Measurements from ENCODE around the gene PPFIBP1. TPM values are rescaled to one million over a fixed set of nuclear protein-coding genes. Genes with fewer than 3 reads are reported as not detected.

PPFIBP1 gene
- 85.3 and 89.0 TPM in 2 replicates for polyA plus RNA-seq (2011; rRNA removed)
- 13.6 and 14.2 TPM in 2 replicates for polyA plus RNA-seq (2012; cell fraction: cytosol; rRNA removed)
- 13.3 and 25.1 TPM in 2 replicates for polyA plus RNA-seq (2012; cell fraction: nucleus; rRNA removed)
- 24.8 to 31.4 TPM (median 29.8 TPM) in 3 replicates for polyA plus RNA-seq (2017; fragmentation: RNase III; extraction: RNeasy Plus Mini Kit Qiagen cat#74134 plus additional on column Dnase treatment)
- polyA minus RNA-seq (2011; rRNA and poly(A)+ RNA removed): 87.7 and 105 TPM in 2 replicates

- Histone ChIP-seq H3K27ac (peak within 1 kb of the TSS; percentile 86 to 94), H3K4me1 (peaks cover 21% of the 10 kb centered on the region), H3K4me3 (peak within 1 kb of the TSS; percentile 63), H3K4me2 (peak within 1 kb of the TSS; percentile 86), H3K9me3 (no peaks in the 10 kb centered on the region)
- peak; percentile 97 to 98 for DNase-seq (ENCODE audit: low read depth in 1 of 2, low spot score in 1 of 2)
- TF ChIP-seq BCL3 (IDR thresholded peaks at IDR 0.05) (peak; percentile 64; the same call in 2 of the 3 replicates), RARB (CRISPR knock-in tag; IDR thresholded peaks at IDR 0.05) (no peak), HOXA7 (CRISPR knock-in tag; IDR thresholded peaks at IDR 0.05) (0 out of 2 replicates have a peak, but pooled peaks have one; percentile 44), PHF8 (IDR thresholded peaks at IDR 0.05; ENCODE audit: borderline replicate concordance, low read depth) (peak; percentile 73), SMC3 (IDR thresholded peaks at IDR 0.05) (peak; percentile 27), JUN (IDR thresholded peaks at IDR 0.05) (peak; percentile 76 to 85; a peak in 4 of 5 replicates), MAZ (IDR thresholded peaks at IDR 0.05; ENCODE audit: borderline replicate concordance, low read depth, low read length) (no peak), CTCF (IDR thresholded peaks at IDR 0.05) (peak; percentile 8; the same call in 1 of the 3 replicates), PBX3 (IDR thresholded peaks at IDR 0.05) (peak; percentile 94), KDM5A (IDR thresholded peaks at IDR 0.05) (no peak), POLR2A (IDR thresholded peaks at IDR 0.05; ENCODE audit: low read length) (peak; percentile 83), MYC (IDR thresholded peaks at IDR 0.05; ENCODE audit: borderline replicate concordance, low read length) (peak; percentile 54; the same call in 1 of the 2 replicates), CEBPB (IDR thresholded peaks at IDR 0.05) (peak; percentile 29 to 70; a peak in 3 of 4 replicates), EHMT2 (IDR thresholded peaks at IDR 0.05; ENCODE audit: low read depth) (no peak), CHD4 (IDR thresholded peaks at IDR 0.05; ENCODE audit: borderline replicate concordance) (no peak), ELK1 (IDR thresholded peaks at IDR 0.05; ENCODE audit: low read depth, low read length) (no peak), RAD21 (conservative IDR thresholded peaks at IDR 0.05 in 1 of 2, IDR thresholded peaks at IDR 0.05 in 1 of 2) (peak; percentile 3 to 49; a peak in 4 of 5 replicates), TP53 (CRISPR knock-in tag; IDR thresholded peaks at IDR 0.05) (peak; percentile 28; the same call in 1 of the 2 replicates)
- TF ChIP-seq, protein P1, sequence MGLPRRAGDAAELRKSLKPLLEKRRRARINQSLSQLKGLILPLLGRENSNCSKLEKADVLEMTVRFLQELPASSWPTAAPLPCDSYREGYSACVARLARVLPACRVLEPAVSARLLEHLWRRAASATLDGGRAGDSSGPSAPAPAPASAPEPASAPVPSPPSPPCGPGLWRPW (IDR thresholded peaks at IDR 0.05): no peak
- TF ChIP-seq, protein P2, sequence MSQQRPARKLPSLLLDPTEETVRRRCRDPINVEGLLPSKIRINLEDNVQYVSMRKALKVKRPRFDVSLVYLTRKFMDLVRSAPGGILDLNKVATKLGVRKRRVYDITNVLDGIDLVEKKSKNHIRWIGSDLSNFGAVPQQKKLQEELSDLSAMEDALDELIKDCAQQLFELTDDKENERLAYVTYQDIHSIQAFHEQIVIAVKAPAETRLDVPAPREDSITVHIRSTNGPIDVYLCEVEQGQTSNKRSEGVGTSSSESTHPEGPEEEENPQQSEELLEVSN (IDR thresholded peaks at IDR 0.05; ENCODE audit: borderline replicate concordance, low read depth): peak; percentile 59; the same call in 1 of the 2 replicates
- TF ChIP-seq, protein P3, sequence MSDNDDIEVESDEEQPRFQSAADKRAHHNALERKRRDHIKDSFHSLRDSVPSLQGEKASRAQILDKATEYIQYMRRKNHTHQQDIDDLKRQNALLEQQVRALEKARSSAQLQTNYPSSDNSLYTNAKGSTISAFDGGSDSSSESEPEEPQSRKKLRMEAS (IDR thresholded peaks at IDR 0.05): peak; percentile 78
- ChIA-PET POLR2A (interaction anchor here (0.5 to 2.8 kb wide), 24 partner anchors 8 to 509 kb away, joined by 3 to 43 read pairs (median 4); no protein-coding TSS in a partner anchor), CTCF (interaction anchor here (0.7 to 3.7 kb wide), 15 partner anchors 9 to 129 kb away, joined by 3 to 27 read pairs (median 4); no protein-coding TSS in a partner anchor)
- FAIRE-seq: no peak
- peak; percentile 96 to 97 for ATAC-seq
- whole genome bisulfite sequencing (ENCODE audit: missing lambda C conversion rate): 2% methylated on average over 37 of the region's 41 CpGs
These were observed at the start of gene PPFIBP1 for GRCh38 chr12:27523642-27524493. PPFIBP1 (plus strand) TSS chr12:27524206; CDS start chr12:27633397, 109,191 bp downstream.

All from A549 (cell line).